ENCODE results near the gene ETV3.

DNA sequence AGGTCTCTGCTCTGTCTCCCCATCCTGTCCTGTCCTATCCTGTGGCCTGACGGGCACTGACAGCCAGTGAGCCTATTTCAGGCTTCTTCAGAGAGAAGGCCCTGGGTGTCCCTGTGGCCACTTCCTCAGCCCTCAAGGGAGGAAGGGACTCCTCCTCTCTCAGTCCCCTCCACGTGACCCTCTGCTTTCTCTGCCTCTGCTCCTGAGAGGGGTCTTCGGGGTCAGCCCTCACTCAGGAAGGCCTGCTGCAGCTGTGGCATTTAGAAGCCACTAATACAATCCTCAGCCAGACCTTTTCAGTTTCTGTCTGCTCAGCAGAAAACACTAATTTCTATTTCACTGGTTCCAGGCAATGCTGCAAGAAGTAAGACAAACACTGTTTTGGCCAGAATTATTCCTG, 43.6 kb upstream of the ETV3 start:
- TF ChIP-seq, protein P1, sequence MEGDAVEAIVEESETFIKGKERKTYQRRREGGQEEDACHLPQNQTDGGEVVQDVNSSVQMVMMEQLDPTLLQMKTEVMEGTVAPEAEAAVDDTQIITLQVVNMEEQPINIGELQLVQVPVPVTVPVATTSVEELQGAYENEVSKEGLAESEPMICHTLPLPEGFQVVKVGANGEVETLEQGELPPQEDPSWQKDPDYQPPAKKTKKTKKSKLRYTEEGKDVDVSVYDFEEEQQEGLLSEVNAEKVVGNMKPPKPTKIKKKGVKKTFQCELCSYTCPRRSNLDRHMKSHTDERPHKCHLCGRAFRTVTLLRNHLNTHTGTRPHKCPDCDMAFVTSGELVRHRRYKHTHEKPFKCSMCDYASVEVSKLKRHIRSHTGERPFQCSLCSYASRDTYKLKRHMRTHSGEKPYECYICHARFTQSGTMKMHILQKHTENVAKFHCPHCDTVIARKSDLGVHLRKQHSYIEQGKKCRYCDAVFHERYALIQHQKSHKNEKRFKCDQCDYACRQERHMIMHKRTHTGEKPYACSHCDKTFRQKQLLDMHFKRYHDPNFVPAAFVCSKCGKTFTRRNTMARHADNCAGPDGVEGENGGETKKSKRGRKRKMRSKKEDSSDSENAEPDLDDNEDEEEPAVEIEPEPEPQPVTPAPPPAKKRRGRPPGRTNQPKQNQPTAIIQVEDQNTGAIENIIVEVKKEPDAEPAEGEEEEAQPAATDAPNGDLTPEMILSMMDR (conservative IDR thresholded peaks at IDR 0.05; ENCODE audit: low read length) = no peak
- no peak for TF ChIP-seq EZH2phosphoT487 (IDR thresholded peaks at IDR 0.05; ENCODE audit: borderline replicate concordance, low read depth, low read length)
